Activated naive CD4-positive, alpha-beta T cell treated with anti-CD3 and anti-CD28 coated beads, Interleukin-2, amount 50 U/mL, for 24 hours (primary cell): ENCODE results near the gene CCNJL.
A peak's percentile ranks its signal among the peaks of the same experiment; 100 is the strongest.

ENCODE experiments used
- H3K27ac Mint-ChIP-seq: one replicate; pipeline ENCODE4 v1.8.0; 2021; ENCODE audit warnings: mild to moderate bottlenecking, mixed read lengths
- H3K27me3 Mint-ChIP-seq: one replicate; pipeline ENCODE4 v1.8.0; 2021; ENCODE audit warnings: mixed read lengths
- H3K36me3 Mint-ChIP-seq: one replicate; pipeline ENCODE4 v1.8.0; 2021; ENCODE audit warnings: mixed read lengths
- H3K4me1 Mint-ChIP-seq: one replicate; pipeline ENCODE4 v1.8.0; 2021; ENCODE audit warnings: mixed read lengths
- H3K4me3 Mint-ChIP-seq: one replicate; pipeline ENCODE4 v1.8.0; 2021; ENCODE audit warnings: mild to moderate bottlenecking, mixed read lengths
- H3K9me3 Mint-ChIP-seq: one replicate; pipeline ENCODE4 v1.8.0; 2021; ENCODE audit warnings: mixed read lengths

Gene CCNJL

GRCh38 chr5:160312134-160312959 is at the start of gene CCNJL:
TSS of gene CCNJL (minus strand) at chr5:160312564. CDS start at chr5:160311923, 641 bp downstream.
- Mint-ChIP-seq H3K4me1 (peaks cover 13% of the 10 kb centered on the region), H3K4me3 (peak within 1 kb of the TSS; percentile 79), H3K27me3 (peaks cover 45% of the 10 kb centered on the region), H3K36me3 (no peaks in the 10 kb centered on the region), H3K27ac (no peak within 1 kb of the TSS), H3K9me3 (no peaks in the 10 kb centered on the region)

- no peaks in the 10 kb centered on the region for H3K9me3 Mint-ChIP-seq
- no peaks in the 10 kb centered on the region for H3K4me1 Mint-ChIP-seq
- peaks cover 1% of the 10 kb centered on the region for H3K27me3 Mint-ChIP-seq
- H3K27ac Mint-ChIP-seq = no peak overlapping the region
- no peak overlapping the region for H3K4me3 Mint-ChIP-seq
- no peaks in the 10 kb centered on the region for H3K36me3 Mint-ChIP-seq
Measured at GRCh38 chr5:160361624-160362228, 49.4 kb upstream of the CCNJL start.

GRCh38 chr5:160360310-160360709 is 47.9 kb upstream of the CCNJL start:
- H3K27me3 Mint-ChIP-seq = peaks cover 1% of the 10 kb centered on the region
- H3K36me3 Mint-ChIP-seq = no peaks in the 10 kb centered on the region
- H3K4me1 Mint-ChIP-seq = no peaks in the 10 kb centered on the region
- no peak overlapping the region for H3K4me3 Mint-ChIP-seq
- no peaks in the 10 kb centered on the region for H3K9me3 Mint-ChIP-seq
- no peak overlapping the region for H3K27ac Mint-ChIP-seq

GRCh38 chr5:160359816-160360215 is 47.5 kb upstream of the CCNJL start:
- H3K9me3 Mint-ChIP-seq = no peaks in the 10 kb centered on the region
- no peaks in the 10 kb centered on the region for H3K4me1 Mint-ChIP-seq
- no peak overlapping the region for H3K27ac Mint-ChIP-seq
- no peak overlapping the region for H3K4me3 Mint-ChIP-seq
- peaks cover 1% of the 10 kb centered on the region for H3K27me3 Mint-ChIP-seq
- H3K36me3 Mint-ChIP-seq = no peaks in the 10 kb centered on the region

GRCh38 chr5:160359242-160359641 is 46.9 kb upstream of the CCNJL start:
- no peaks in the 10 kb centered on the region for H3K36me3 Mint-ChIP-seq
- no peaks in the 10 kb centered on the region for H3K4me1 Mint-ChIP-seq
- no peaks in the 10 kb centered on the region for H3K27me3 Mint-ChIP-seq
- no peaks in the 10 kb centered on the region for H3K9me3 Mint-ChIP-seq
- H3K4me3 Mint-ChIP-seq = no peak overlapping the region
- no peak overlapping the region for H3K27ac Mint-ChIP-seq

- Mint-ChIP-seq H3K36me3 (no peaks in the 10 kb centered on the region), H3K4me3 (no peak overlapping the region), H3K27ac (no peak overlapping the region), H3K4me1 (no peaks in the 10 kb centered on the region), H3K9me3 (no peaks in the 10 kb centered on the region), H3K27me3 (no peaks in the 10 kb centered on the region)
Measured at GRCh38 chr5:160357861-160358411, 45.6 kb upstream of the CCNJL start.

GRCh38 chr5:160357394-160357793 is 45.0 kb upstream of the CCNJL start:
- H3K27me3 Mint-ChIP-seq = no peaks in the 10 kb centered on the region
- H3K9me3 Mint-ChIP-seq = no peaks in the 10 kb centered on the region
- no peaks in the 10 kb centered on the region for H3K36me3 Mint-ChIP-seq
- no peak overlapping the region for H3K4me3 Mint-ChIP-seq
- H3K27ac Mint-ChIP-seq = no peak overlapping the region
- no peaks in the 10 kb centered on the region for H3K4me1 Mint-ChIP-seq

- no peaks in the 10 kb centered on the region for H3K36me3 Mint-ChIP-seq
- H3K4me3 Mint-ChIP-seq = no peak overlapping the region
- H3K9me3 Mint-ChIP-seq = no peaks in the 10 kb centered on the region
- H3K27ac Mint-ChIP-seq = no peak overlapping the region
- H3K4me1 Mint-ChIP-seq = no peaks in the 10 kb centered on the region
- no peaks in the 10 kb centered on the region for H3K27me3 Mint-ChIP-seq
Measured at GRCh38 chr5:160356550-160357347, 44.4 kb upstream of the CCNJL start.

GRCh38 chr5:160354666-160355065 is 42.3 kb upstream of the CCNJL start:
- H3K9me3 Mint-ChIP-seq = no peaks in the 10 kb centered on the region
- H3K27ac Mint-ChIP-seq = no peak overlapping the region
- H3K4me3 Mint-ChIP-seq = no peak overlapping the region
- no peaks in the 10 kb centered on the region for H3K4me1 Mint-ChIP-seq
- H3K36me3 Mint-ChIP-seq = no peaks in the 10 kb centered on the region
- H3K27me3 Mint-ChIP-seq = no peaks in the 10 kb centered on the region

- Mint-ChIP-seq H3K4me3 (no peak overlapping the region), H3K36me3 (no peaks in the 10 kb centered on the region), H3K9me3 (no peaks in the 10 kb centered on the region), H3K27ac (no peak overlapping the region), H3K27me3 (no peaks in the 10 kb centered on the region), H3K4me1 (no peaks in the 10 kb centered on the region)
Measured at GRCh38 chr5:160353379-160353778, 41.0 kb upstream of the CCNJL start.

- H3K9me3 Mint-ChIP-seq = no peaks in the 10 kb centered on the region
- no peaks in the 10 kb centered on the region for H3K27me3 Mint-ChIP-seq
- no peak overlapping the region for H3K4me3 Mint-ChIP-seq
- no peaks in the 10 kb centered on the region for H3K4me1 Mint-ChIP-seq
- H3K27ac Mint-ChIP-seq = no peak overlapping the region
- H3K36me3 Mint-ChIP-seq = no peaks in the 10 kb centered on the region
Measured at GRCh38 chr5:160352308-160352707, 39.9 kb upstream of the CCNJL start.

GRCh38 chr5:160349935-160350303 is 37.6 kb upstream of the CCNJL start:
- H3K27me3 Mint-ChIP-seq = no peaks in the 10 kb centered on the region
- no peak overlapping the region for H3K27ac Mint-ChIP-seq
- H3K4me3 Mint-ChIP-seq = no peak overlapping the region
- H3K9me3 Mint-ChIP-seq = no peaks in the 10 kb centered on the region
- H3K4me1 Mint-ChIP-seq = no peaks in the 10 kb centered on the region
- H3K36me3 Mint-ChIP-seq = no peaks in the 10 kb centered on the region

GRCh38 chr5:160349249-160349934 is 37.0 kb upstream of the CCNJL start:
- H3K27me3 Mint-ChIP-seq = no peaks in the 10 kb centered on the region
- no peak overlapping the region for H3K4me3 Mint-ChIP-seq
- no peaks in the 10 kb centered on the region for H3K36me3 Mint-ChIP-seq
- H3K9me3 Mint-ChIP-seq = no peaks in the 10 kb centered on the region
- peak overlapping the region; percentile 76 for H3K27ac Mint-ChIP-seq
- no peaks in the 10 kb centered on the region for H3K4me1 Mint-ChIP-seq

GRCh38 chr5:160348080-160348479 is 35.7 kb upstream of the CCNJL start:
- Mint-ChIP-seq H3K36me3 (no peaks in the 10 kb centered on the region), H3K4me3 (no peak overlapping the region), H3K27me3 (no peaks in the 10 kb centered on the region), H3K27ac (no peak overlapping the region), H3K9me3 (no peaks in the 10 kb centered on the region), H3K4me1 (no peaks in the 10 kb centered on the region)

GRCh38 chr5:160347448-160347847 is 35.1 kb upstream of the CCNJL start:
- H3K4me1 Mint-ChIP-seq = no peaks in the 10 kb centered on the region
- H3K4me3 Mint-ChIP-seq = no peak overlapping the region
- H3K9me3 Mint-ChIP-seq = no peaks in the 10 kb centered on the region
- H3K27me3 Mint-ChIP-seq = no peaks in the 10 kb centered on the region
- H3K27ac Mint-ChIP-seq = no peak overlapping the region
- H3K36me3 Mint-ChIP-seq = no peaks in the 10 kb centered on the region
